Type B pancreatic cell (in vitro differentiated cells): ENCODE data around the gene CUL4A. TPM values are rescaled to one million over a fixed set of nuclear protein-coding genes. Genes with fewer than 3 reads are reported as not detected.
"Not testable (repeated sequence)": the region's sequence is repeated elsewhere in the genome, so short reads cannot be mapped to it uniquely, and the experiment has no call there.

Source experiments
- DNase-seq: peaks from one replicate; pipeline ENCODE4 v3.0.0; 2021; ENCODE audit warnings: mixed read lengths; ENCODE audit not compliant: unreplicated experiment; ENCODE audit errors: extremely low spot score
- H3K27ac Mint-ChIP-seq: 2 replicates; pipeline ENCODE4 v1.8.0; 2021; ENCODE audit warnings: mild to moderate bottlenecking, mixed read lengths
- H3K27me3 Mint-ChIP-seq: 2 replicates; pipeline ENCODE4 v1.8.0; 2021; ENCODE audit warnings: mixed read lengths
- H3K36me3 Mint-ChIP-seq: 2 replicates; pipeline ENCODE4 v1.8.0; 2021; ENCODE audit warnings: mixed read lengths
- H3K4me1 Mint-ChIP-seq: one replicate; pipeline ENCODE4 v1.8.0; 2021; ENCODE audit warnings: mixed read lengths; ENCODE audit not compliant: unreplicated experiment
- H3K4me3 Mint-ChIP-seq: 2 replicates; pipeline ENCODE4 v1.8.0; 2021; ENCODE audit warnings: mild to moderate bottlenecking, mixed read lengths
- H3K9me3 Mint-ChIP-seq: 2 replicates; pipeline ENCODE4 v1.8.0; 2021; ENCODE audit warnings: mixed read lengths
- long read RNA-seq: library from polyadenylated mRNA; unstranded; transcript quantifications from one replicate; pipeline ENCODE4 v2.0.0, GENCODE V29; 2020
- total RNA-seq: library from RNA; stranded (reverse); gene quantifications from 2 replicates; pipeline ENCODE4 v1.2.1, GENCODE V29; 2021; ENCODE audit warnings: low replicate concordance
- TF ChIP-seq, protein P1 (sequence below): fragments of 200-600 bp; sonication (generic); conservative IDR thresholded peaks from 2 replicates; pipeline ENCODE4 v1.5.0; 2021; ENCODE audit warnings: antibody characterized with exemption, mild to moderate bottlenecking

Gene CUL4A
- 64.6 and 69.9 TPM in 2 replicates for total RNA-seq
- long read RNA-seq, transcript CUL4A-202 (20 exons, 2,364 nt) = major isoform, 26 of 76 reads
- long read RNA-seq, partial matches to known transcripts = 39 of 76 reads
- long read RNA-seq, other reads (novel, unspliced or antisense) = 10 of 76 reads

DNA sequence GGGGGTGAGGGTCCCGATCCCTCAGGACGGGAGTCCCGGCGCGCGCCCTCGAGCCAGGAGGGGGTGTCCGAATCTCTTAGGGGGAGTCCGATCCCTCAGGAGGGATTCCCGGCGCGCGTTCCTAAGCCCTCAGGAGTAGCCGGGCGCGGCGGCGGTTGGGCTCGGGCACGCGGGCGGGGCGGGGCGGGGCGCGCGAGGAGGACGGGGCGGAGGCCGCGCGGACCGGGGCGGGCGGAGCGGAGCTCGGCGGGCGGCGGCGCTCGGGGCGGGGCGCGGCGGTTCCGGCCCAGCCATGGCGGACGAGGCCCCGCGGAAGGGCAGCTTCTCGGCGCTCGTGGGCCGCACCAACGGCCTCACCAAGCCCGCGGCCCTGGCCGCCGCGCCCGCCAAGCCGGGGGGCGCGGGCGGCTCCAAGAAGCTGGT, at the start of gene CUL4A:
Gene CUL4A (plus strand): TSS at position 278 of the 423 bp plus-strand sequence. CDS start 15 bp downstream, at position 293.
- TF ChIP-seq, protein P1, sequence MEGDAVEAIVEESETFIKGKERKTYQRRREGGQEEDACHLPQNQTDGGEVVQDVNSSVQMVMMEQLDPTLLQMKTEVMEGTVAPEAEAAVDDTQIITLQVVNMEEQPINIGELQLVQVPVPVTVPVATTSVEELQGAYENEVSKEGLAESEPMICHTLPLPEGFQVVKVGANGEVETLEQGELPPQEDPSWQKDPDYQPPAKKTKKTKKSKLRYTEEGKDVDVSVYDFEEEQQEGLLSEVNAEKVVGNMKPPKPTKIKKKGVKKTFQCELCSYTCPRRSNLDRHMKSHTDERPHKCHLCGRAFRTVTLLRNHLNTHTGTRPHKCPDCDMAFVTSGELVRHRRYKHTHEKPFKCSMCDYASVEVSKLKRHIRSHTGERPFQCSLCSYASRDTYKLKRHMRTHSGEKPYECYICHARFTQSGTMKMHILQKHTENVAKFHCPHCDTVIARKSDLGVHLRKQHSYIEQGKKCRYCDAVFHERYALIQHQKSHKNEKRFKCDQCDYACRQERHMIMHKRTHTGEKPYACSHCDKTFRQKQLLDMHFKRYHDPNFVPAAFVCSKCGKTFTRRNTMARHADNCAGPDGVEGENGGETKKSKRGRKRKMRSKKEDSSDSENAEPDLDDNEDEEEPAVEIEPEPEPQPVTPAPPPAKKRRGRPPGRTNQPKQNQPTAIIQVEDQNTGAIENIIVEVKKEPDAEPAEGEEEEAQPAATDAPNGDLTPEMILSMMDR = no peak
- no peak for DNase-seq
- peaks cover 35% of the 10 kb centered on the region for H3K4me1 Mint-ChIP-seq
- peak within 1 kb of the TSS; percentile 92 for H3K4me3 Mint-ChIP-seq
- H3K36me3 Mint-ChIP-seq = peaks cover 14% of the 10 kb centered on the region
- peak within 1 kb of the TSS; percentile 93 for H3K27ac Mint-ChIP-seq
- no peaks in the 10 kb centered on the region for H3K9me3 Mint-ChIP-seq
- H3K27me3 Mint-ChIP-seq = no peaks in the 10 kb centered on the region

DNA sequence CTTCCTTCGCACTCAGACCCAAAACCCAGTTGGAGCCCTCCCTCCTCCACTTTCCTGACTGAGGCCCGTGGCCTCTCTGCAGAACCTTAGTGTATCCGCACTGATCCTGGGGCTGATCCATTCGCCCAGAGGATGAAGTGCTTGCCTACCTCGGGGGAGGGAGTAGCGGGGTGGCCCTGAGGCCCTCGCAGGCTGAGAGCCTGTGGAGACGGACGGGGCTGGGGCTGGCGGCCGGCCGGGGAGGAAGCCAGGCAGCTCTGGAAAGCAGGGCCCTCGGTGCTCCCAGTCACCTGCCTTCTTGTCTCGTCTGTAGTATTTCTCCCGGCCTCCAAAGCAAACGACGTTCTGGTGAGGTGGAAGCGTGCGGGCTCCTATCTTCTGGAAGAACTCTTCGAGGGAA, 49.7 kb upstream of the CUL4A start:
- Mint-ChIP-seq H3K36me3 (no peaks in the 10 kb centered on the region), H3K4me1 (no peaks in the 10 kb centered on the region), H3K9me3 (peaks cover 7% of the 10 kb centered on the region), H3K27ac (no peak overlapping the region), H3K4me3 (no peak overlapping the region), H3K27me3 (peaks cover 33% of the 10 kb centered on the region)
- TF ChIP-seq, protein P1 = no peak
- DNase-seq = no peak

DNA sequence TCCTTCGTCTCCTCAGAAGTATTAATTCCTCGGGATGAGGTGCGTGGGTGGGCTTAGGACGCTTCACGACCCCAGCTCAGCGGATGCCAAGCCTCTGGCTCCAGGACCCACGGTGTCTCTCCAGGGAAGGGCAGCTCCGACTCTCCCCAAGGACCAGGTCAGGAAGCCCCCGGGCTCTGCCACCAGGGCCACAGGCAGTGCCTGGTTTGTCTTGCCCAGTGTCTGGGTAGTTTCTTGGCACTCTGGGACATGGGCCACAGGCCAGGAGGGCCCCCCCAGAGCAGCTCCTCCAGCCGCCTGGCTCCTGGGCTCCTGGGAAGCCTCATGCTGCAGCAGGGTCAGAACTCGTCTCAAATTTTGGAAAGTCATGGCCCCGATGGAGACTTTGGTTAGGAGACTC, 48.4 kb upstream of the CUL4A start:
- H3K4me3 Mint-ChIP-seq = no peak overlapping the region

DNA sequence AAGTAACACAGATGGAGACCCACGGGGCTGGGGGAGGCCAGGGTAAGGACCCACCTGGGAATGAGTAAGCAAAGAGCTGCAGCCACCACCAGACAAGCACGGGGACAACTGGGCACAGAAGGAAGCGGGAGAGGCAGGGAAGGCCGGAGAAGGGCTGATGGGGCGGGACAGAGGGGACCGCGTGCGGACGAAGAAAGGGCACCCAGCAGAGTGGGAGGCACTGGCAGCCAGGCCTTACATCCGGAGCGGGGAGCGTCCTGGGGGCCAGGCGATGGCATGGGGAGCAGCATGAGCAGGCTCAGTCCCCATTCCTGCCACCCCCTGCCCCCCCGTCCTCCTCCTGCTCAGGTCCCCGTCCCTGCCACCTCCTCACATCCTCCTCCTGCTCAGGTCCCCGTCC, 48.0 kb upstream of the CUL4A start:
- peaks cover 34% of the 10 kb centered on the region for H3K27me3 Mint-ChIP-seq
- no peak overlapping the region for H3K4me3 Mint-ChIP-seq
- H3K4me1 Mint-ChIP-seq = no peaks in the 10 kb centered on the region
- no peak for DNase-seq
- H3K27ac Mint-ChIP-seq = no peak overlapping the region
- peaks cover 7% of the 10 kb centered on the region for H3K9me3 Mint-ChIP-seq
- TF ChIP-seq, protein P1 = no peak
- H3K36me3 Mint-ChIP-seq = no peaks in the 10 kb centered on the region

More for the DNA sequence above, 48.4 kb upstream of the CUL4A start:
- Mint-ChIP-seq H3K9me3 (peaks cover 7% of the 10 kb centered on the region), H3K27me3 (peaks cover 34% of the 10 kb centered on the region), H3K36me3 (no peaks in the 10 kb centered on the region), H3K27ac (no peak overlapping the region), H3K4me1 (no peaks in the 10 kb centered on the region)
- TF ChIP-seq, protein P1 = no peak
- DNase-seq = no peak

DNA sequence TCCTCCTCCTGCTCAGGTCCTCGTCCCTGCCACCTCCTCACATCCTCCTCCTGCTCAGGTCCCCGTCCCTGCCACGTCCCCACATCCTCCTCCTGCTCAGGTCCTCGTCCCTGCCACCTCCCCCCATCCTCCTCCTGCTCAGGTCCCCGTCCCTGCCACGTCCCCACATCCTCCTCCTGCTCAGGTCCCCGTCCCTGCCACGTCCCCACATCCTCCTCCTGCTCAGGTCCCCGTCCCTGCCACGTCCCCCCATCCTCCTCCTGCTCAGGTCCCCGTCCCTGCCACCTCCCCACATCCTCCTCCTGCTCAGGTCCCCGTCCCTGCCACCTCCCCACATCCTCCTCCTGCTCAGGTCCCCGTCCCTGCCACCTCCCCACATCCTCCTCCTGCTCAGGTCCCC, 47.4 kb upstream of the CUL4A start:
- H3K27ac Mint-ChIP-seq, H3K4me3 Mint-ChIP-seq, H3K9me3 Mint-ChIP-seq: not testable (repeated sequence)

DNA sequence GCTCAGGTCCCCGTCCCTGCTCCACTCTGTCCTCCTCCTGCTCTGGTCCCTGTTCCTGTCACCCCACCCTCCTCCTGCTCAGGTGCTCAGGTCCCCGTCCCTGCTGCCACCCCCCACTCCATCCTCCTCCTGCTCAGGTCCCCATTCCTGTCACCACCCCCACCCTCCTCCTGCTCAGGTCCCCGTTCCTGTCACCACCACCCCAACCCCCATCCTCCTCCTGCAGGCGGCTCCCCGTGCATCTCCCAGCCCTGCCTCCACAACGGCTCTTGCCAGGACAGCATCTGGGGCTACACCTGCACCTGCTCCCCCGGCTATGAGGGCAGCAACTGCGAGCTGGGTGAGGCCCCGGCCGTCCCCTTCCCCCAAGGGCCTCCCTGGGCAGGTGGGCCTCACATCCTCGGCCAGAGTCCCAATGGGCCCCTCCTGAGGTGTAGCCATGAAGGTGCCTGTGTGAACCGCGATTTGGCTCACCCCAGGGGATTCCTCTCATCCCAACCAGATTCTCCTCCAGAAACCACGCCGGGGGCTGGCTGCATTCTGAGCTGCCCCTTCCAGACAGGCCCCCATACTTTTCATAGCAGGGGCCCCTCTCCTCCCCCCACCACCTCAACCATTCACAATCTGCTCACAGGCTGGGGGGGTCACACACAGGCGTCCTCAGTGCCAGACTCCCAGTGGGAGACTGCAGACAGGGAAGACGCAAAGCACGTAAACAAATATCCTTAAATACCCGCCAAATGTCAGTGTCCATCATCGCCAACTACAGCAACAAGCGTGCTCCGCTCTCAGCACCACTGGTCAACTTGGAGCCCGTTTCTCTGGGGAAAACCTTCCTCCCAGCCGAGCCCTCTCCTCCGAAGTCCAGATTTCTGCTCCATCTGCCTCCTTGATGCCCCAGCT, 46.4 kb upstream of the CUL4A start:
- TF ChIP-seq, protein P1 = no peak
- Mint-ChIP-seq H3K36me3 (peaks cover 4% of the 10 kb centered on the region), H3K4me3 (no peak overlapping the region), H3K27me3 (peaks cover 26% of the 10 kb centered on the region), H3K27ac (no peak overlapping the region), H3K9me3 (no peaks in the 10 kb centered on the region), H3K4me1 (no peaks in the 10 kb centered on the region)
- DNase-seq = no peak

More for the DNA sequence above, 47.4 kb upstream of the CUL4A start:
- DNase-seq, H3K36me3 Mint-ChIP-seq, H3K4me1 Mint-ChIP-seq: not testable (repeated sequence)
- peaks cover 32% of the 10 kb centered on the region for H3K27me3 Mint-ChIP-seq
